Activated CD4-positive, CD25-positive, alpha-beta regulatory T cell treated with anti-CD3 and anti-CD28 coated beads, Interleukin-2, amount 50 U/mL, for 24 hours (primary cell): Measurements from ENCODE around the gene LTBP1.
A peak's percentile ranks its signal among the peaks of the same experiment; 100 is the strongest.
"Not testable (repeated sequence)": the region's sequence is repeated elsewhere in the genome, so short reads cannot be mapped to it uniquely, and the experiment has no call there.

Experiments
- ATAC-seq, 2 donors: fragments of 150-1000 bp; cut with Tn5 transposase; one replicate each; pipeline ENCODE4 v1.10.0; 2021; ENCODE audit warnings: mild to moderate bottlenecking in 1 of 2, moderate library complexity in 1 of 2

Gene LTBP1

DNA sequence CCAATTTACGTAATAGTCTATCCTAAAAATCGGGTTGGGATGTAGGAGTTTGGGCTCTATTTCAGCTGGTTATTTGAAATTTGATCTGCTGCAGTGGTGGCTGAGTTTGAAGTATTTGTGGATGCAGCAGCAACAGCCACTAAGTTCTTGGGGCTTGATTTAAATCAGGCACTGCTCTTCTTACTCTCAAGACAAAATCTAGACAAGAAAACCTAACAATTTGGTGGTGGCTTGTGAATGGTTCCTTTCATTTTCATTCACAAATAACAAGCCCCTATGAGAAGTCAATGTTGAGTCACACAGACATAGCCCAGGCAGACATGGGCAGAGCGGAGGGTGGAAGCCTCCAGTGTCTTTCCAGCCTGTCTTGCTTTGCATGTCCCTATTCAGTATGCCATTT, 199.3 kb downstream of the LTBP1 start:
- ATAC-seq: no peak

GRCh38 chr2:33153008-33153407, 206.3 kb downstream of the LTBP1 start:
- no peak for ATAC-seq

DNA sequence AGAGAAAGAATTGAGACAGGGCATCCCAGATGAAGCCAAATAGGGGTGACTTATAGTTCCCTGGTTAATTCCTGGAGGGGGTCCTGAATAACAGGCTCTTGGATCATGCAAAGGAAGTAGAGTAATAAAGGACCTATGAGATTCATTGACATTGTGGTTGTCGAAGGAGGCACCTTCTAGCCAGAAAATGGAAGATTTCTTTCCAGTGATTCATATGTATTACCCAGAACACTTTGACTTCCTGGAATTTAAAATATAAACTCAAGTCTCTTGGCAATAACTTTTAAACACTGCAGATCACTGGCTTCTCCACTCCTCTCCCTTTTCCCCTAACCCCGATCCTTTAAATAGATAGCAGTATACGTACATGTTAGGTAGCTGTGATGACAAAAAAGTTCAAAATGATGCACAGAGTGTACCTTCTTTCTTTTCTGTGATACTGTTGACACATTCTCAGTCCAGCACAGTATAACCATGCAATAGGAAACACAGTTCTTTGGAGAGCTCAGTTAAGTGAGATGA, 211.8 kb downstream of the LTBP1 start:
- ATAC-seq: peak in 1 of 2 donors; percentile 33

DNA sequence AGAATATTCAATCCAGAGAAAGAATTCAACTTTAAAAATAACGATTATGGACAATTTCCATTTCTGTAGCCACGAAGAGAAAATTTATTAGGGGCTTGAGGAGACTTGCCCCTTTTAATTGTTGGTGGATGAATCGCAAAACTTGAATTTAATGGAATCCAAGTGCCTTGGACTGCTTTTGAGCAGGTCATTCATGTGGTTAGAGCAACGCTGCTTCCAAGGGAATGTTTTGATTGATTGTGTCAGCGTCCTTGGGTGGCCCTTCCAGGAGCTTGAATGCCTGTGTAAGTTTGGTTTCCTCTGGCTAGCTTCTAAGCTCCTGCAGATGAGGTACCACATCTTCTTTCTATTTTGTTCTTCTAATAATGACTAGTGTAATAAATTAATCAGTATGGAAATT, 213.4 kb downstream of the LTBP1 start:
- no peak for ATAC-seq

DNA sequence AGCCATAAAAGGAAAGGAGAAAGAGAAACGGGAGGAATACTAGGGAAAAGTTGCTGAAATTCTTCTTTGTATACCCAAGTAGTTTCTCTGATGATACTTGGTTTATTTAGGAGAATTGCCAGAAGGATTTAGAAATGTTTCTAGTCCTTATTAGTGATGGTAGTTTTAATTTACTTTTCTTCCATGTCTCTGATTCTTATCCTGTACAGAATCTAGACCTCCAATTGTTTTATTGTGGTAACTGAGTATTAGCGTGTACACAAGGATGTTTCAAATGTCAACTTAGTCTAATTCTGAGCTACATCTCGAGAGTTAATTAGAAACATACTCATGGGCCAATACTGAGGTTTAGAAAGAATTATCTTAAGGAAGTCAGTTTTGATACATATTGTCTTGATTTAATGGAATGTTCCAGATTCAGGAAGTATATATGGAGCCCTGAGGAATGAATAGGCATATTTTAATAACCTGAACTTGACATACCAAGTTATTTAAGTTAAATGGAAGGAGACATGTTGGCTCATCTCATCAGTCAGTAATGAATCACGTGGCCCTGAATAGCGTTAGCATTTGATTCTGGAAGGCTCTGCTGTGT, 219.6 kb downstream of the LTBP1 start:
- no peak for ATAC-seq

DNA sequence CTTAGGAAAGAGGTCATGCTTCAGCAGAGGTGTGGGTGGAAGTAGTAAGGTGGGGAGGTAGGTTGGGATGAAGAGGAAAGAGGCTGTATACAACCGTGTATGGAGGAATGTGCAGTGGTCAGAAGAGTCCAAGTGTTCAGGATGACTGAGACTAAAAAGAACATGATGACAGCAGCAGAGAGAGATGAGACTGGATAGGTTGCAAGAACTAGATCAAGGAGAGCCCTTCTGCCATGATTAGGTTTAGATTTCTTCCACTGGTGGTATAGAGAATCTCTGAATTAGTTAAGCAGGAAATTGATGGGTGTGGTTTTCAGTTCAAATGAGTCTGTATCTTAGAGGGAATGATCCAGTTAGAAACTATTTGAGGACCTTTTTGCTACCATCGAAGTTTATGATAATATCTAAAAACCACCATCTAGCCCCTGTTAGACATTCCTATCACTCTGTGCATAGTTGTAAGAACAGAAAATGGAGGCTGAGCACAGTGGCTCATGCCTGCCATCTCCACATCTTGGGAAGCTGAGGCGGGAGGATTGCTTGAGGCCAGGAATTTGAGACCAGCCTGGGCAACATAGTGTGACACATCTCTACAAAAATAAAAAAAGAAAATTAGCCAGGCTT, 221.0 kb downstream of the LTBP1 start:
- no peak for ATAC-seq

DNA sequence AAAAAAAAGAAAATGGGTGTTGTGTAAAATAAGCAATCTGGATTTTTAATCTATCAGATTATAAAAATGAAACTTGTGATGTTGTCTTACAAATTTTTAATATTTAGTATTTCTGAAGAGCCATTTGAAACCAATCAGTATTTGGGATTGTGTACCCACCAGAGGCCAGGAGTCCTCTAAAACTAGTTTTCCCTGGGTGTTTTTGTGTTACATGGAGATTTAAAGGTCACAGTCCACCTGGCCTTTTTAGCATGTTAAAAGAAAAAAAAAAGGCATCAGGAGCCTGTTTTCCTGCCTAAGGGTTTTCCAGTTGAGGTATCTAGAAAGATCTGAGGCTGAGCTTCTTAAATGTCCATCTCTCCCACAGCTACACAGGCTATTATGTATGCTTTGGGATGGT, 221.7 kb downstream of the LTBP1 start:
- ATAC-seq: no peak

- ATAC-seq: no peak
These were observed 222.2 kb downstream of the LTBP1 start for GRCh38 chr2:33168922-33169321.

DNA sequence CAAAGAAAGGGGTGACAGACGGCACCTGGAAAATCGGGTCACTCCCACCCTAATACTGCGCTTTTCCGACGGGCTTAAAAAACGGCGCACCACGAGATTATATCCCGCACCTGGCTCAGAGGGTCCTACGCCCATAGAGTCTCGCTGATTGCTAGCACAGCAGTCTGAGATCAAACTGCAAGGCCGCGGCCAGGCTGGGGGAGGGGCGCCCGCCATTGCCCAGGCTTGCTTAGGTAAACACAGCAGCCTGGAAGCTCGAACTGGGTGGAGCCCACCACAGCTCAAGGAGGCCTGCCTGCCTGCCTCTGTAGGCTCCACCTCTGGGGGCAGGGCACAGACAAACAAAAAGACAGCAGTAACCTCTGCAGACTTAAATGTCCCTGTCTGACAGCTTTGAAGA, 223.5 kb downstream of the LTBP1 start:
- not testable (repeated sequence) for ATAC-seq

DNA sequence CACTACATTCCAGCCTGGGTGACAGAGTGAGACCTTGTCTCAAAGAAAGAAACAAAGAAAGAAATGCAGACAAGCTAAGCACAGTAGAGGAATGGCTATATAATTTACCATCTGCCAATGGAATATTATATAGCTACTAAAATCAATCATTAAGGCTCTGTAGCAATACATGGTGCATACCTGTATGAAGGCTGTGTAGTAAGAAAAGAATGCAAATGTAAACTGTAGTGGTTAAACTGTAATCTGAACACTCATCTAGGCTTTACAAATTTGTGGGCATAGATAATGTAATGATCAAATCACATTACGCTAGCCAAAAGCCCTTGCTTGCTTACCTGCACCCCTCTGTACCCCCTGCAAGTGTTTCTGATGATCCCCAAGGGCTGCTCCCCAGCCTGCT, 230.9 kb downstream of the LTBP1 start:
- ATAC-seq: no peak

DNA sequence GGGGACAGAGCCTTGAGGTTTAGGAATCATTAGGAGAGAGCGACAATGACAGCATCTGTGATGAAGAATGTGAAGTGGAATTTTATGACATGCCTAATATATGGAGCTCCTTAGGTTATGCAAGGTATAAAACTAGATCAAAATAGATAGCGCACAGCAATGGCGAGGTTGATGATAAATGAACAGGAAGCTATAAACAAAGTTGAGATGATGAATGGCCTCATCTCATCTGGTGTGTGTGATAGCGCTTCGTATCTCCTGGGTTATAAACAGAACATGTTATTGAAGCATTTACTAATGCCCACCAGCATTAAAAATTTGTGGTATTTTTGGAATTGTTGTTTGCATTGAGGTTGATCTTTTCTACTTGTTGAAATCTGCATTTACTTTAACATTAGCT, 231.5 kb downstream of the LTBP1 start:
- ATAC-seq: no peak

DNA sequence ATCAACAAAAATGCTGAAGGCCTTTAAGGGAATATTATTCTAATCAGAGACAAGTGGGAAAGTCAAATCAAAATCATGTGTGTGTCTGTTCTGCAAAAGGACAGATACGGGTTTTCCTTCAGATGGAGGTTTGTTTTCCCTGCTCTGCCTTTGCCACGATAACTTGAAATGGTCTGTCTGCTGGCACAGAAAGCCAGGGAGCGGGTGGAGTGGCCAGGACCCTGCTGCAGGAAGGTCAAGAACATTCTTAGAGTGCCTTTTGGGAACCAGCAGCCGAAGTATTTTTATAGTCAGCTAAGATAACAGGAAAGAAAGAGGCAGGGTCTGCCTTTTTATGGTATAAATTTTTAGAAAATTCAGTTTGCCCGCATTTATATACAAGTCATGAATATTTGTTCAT, 234.2 kb downstream of the LTBP1 start:
- no peak for ATAC-seq

DNA sequence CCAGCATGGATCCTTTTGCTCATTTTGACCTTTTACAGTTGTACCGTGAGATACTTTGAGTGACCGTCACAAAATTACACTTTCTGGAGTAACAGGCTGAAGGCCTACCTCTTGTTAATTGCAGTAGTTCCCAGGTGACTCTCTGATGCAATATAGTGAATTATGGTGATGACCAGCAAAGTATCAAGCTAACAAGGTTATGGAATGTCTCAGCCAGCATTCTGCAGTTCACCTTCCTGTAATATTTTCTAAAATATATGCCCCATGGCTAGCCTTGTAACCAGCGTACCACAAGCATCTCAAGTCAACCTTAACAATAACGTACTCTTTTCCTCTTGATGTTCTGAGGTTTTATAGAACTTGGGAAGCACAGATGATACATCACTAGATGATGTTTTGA, 234.7 kb downstream of the LTBP1 start:
- ATAC-seq: no peak

- ATAC-seq: no peak
These were observed 237.3 kb downstream of the LTBP1 start for GRCh38 chr2:33184041-33184440.

GRCh38 chr2:33186937-33187336, 240.2 kb downstream of the LTBP1 start:
- ATAC-seq: no peak

DNA sequence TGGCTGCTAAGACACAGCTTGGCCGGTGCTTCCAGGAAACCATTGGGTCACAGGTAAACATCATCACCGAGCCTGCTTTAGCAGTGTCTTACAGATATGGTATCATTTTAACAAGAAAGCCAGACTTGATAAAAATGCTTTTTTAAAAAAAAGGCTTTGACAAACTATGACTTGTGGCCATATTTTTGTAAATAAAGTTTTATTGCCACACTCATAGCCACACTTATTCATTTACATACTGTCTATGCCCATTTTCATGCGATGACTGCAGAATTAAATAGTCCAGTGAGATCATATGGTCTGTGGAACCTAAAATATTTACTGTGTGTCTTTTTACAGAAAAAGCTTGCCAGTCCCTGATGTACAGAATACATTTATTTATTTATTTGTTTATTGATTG, 242.0 kb downstream of the LTBP1 start:
- ATAC-seq: no peak

GRCh38 chr2:33190393-33190937, 243.7 kb downstream of the LTBP1 start:
- no peak for ATAC-seq

DNA sequence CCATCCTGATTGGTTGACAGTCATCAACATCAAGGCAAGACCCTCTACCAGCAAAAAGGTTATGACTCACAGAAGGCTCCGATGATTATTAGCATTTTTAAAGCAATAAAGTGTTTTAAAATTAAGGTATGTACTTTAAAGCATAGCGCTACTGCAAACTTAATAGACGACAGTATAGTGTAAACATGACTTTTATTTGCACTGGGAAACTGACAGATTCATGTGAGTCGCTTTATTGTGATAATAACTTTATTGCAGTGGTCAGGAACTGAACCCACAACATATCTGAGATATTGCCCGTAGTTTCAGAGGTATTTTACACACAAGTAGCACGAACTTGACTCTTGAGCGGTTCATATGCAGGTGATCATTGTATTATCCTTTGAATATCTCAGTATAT, 249.1 kb downstream of the LTBP1 start:
- no peak for ATAC-seq

GRCh38 chr2:33196700-33197099, 249.9 kb downstream of the LTBP1 start:
- no peak for ATAC-seq

- ATAC-seq: no peak
These were observed 250.6 kb downstream of the LTBP1 start for GRCh38 chr2:33197198-33197938.

DNA sequence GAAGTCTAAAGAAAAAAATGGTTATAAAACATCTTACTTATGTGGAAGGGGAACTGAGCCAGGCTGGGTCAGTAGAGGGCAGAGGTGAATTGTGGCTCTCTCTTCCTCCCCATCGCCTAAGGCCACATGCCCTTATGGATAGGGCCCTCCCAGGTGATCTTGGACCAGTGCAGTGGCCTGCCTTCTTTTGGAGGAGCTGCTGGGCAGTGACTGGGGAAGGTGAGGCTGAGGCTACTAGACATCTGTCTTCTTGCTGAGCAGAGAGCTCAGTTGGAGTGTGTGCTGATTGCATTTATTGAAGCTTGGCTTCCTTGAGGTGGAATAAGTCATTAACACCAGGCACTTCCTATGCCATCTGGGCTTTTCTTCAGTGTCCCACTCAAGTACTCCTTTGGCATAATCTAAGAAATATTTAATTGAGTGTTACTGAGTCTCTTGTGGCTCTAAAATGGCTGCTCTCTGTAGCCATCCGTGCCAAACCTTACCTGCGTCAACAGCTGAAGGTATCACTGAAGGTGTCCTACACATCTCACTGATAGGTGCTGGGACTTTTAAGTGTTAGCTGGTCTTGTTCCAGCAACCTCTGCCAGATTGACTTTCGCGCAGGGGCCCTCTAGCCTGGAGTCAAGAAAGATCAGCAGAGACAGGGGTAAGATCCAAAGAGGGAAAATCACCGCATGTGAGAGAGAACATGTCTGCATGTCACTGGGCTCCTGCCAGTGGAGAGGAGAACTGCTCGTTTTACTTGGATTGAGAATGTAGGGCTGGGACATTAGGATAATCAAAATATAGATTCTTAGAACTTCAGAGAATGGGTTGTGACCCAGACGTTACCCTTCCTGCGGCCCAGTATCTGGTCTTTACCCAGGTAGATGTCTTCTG, 256.1 kb downstream of the LTBP1 start:
- no peak for ATAC-seq

DNA sequence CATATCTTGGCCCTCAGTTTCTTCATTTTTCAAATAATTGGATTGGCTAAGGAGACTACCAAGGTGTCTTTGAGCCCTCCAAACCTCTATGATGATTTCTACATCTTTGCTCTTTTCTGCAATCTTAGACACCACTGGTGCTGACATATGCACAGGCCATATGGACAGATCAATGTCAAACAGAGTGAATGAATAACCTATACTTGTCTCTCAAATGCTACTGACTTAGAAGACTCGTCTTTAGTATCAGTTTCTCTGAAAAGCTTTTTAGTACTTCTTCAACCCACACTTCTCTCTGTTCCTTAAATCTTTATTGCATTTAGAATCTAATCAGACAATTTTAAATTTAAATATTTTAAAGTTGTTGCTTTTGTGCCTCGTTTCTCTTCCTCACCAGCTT, 258.2 kb downstream of the LTBP1 start:
- no peak for ATAC-seq
